Rectal smooth muscle tissue (tissue), 1 donor: Measurements from ENCODE around the gene BCHE.
"Not testable (repeated sequence)": the region's sequence is repeated elsewhere in the genome, so short reads cannot be mapped to it uniquely, and the experiment has no call there.

ENCODE experiments used
- H3K27ac ChIP-seq: one replicate; pipeline ENCODE4 v1.7.0; 2013; ENCODE audit warnings: low read depth, low read length, inconsistent platforms
- H3K27me3 ChIP-seq: one replicate; pipeline ENCODE4 v1.7.0; 2013; ENCODE audit warnings: low read length; ENCODE audit not compliant: control insufficient read depth, insufficient read depth
- H3K36me3 ChIP-seq: one replicate; pipeline ENCODE4 v1.7.0; 2013; ENCODE audit warnings: low read length; ENCODE audit not compliant: control insufficient read depth, insufficient read depth
- H3K4me1 ChIP-seq: one replicate; pipeline ENCODE4 v1.7.0; 2013; ENCODE audit warnings: low read length; ENCODE audit not compliant: control insufficient read depth, insufficient read depth
- H3K4me3 ChIP-seq: one replicate; pipeline ENCODE4 v1.7.0; 2013; ENCODE audit warnings: low read length
- H3K9ac ChIP-seq: one replicate; pipeline ENCODE4 v1.7.0; 2013; ENCODE audit warnings: low read length

BCHE gene

GRCh38 chr3:165807937-165808336, 29.3 kb downstream of the BCHE start:
- not testable (repeated sequence) for H3K36me3 ChIP-seq, H3K9ac ChIP-seq, H3K4me3 ChIP-seq, H3K27me3 ChIP-seq, H3K27ac ChIP-seq, H3K4me1 ChIP-seq

GRCh38 chr3:165805946-165806561, 31.2 kb downstream of the BCHE start:
- Histone ChIP-seq H3K36me3 (no peaks in the 10 kb centered on the region), H3K27me3 (no peaks in the 10 kb centered on the region), H3K4me3 (peak overlapping the region; percentile 29), H3K4me1 (peaks cover 2% of the 10 kb centered on the region), H3K9ac (no peak overlapping the region), H3K27ac (peak overlapping the region; percentile 67)

GRCh38 chr3:165803471-165803870, 33.8 kb downstream of the BCHE start:
- Histone ChIP-seq H3K36me3 (no peaks in the 10 kb centered on the region), H3K4me1 (peaks cover 2% of the 10 kb centered on the region), H3K27ac (no peak overlapping the region), H3K4me3 (no peak overlapping the region), H3K9ac (no peak overlapping the region), H3K27me3 (no peaks in the 10 kb centered on the region)

- Histone ChIP-seq H3K27ac (no peak overlapping the region), H3K4me3 (no peak overlapping the region)
Observed at GRCh38 chr3:165800970-165801369, 36.3 kb downstream of the BCHE start.

GRCh38 chr3:165799026-165799425, 38.2 kb downstream of the BCHE start:
- H3K4me3 ChIP-seq = no peak overlapping the region
- H3K4me1 ChIP-seq = peaks cover 3% of the 10 kb centered on the region
- no peaks in the 10 kb centered on the region for H3K36me3 ChIP-seq
- H3K9ac ChIP-seq = no peak overlapping the region
- H3K27ac ChIP-seq = no peak overlapping the region
- H3K27me3 ChIP-seq = no peaks in the 10 kb centered on the region

More at GRCh38 chr3:165800970-165801369, 36.3 kb downstream of the BCHE start:
- Histone ChIP-seq H3K9ac (no peak overlapping the region), H3K27me3 (no peaks in the 10 kb centered on the region), H3K4me1 (peaks cover 5% of the 10 kb centered on the region), H3K36me3 (no peaks in the 10 kb centered on the region)

- Histone ChIP-seq H3K9ac (no peak overlapping the region), H3K27ac (no peak overlapping the region), H3K4me1 (peaks cover 3% of the 10 kb centered on the region), H3K36me3 (no peaks in the 10 kb centered on the region), H3K27me3 (no peaks in the 10 kb centered on the region), H3K4me3 (no peak overlapping the region)
Observed at GRCh38 chr3:165797551-165797950, 39.7 kb downstream of the BCHE start.

GRCh38 chr3:165796701-165797100, 40.5 kb downstream of the BCHE start:
- Histone ChIP-seq H3K27me3 (no peaks in the 10 kb centered on the region), H3K4me1 (peaks cover 3% of the 10 kb centered on the region), H3K27ac (no peak overlapping the region), H3K36me3 (no peaks in the 10 kb centered on the region), H3K9ac (no peak overlapping the region), H3K4me3 (no peak overlapping the region)

- Histone ChIP-seq H3K27me3 (no peaks in the 10 kb centered on the region), H3K9ac (no peak overlapping the region), H3K4me1 (no peaks in the 10 kb centered on the region), H3K4me3 (no peak overlapping the region), H3K36me3 (no peaks in the 10 kb centered on the region), H3K27ac (no peak overlapping the region)
Observed at GRCh38 chr3:165788531-165788930, 48.7 kb downstream of the BCHE start.

- Histone ChIP-seq H3K36me3 (no peaks in the 10 kb centered on the region), H3K27ac (no peak overlapping the region), H3K9ac (no peak overlapping the region), H3K27me3 (no peaks in the 10 kb centered on the region), H3K4me3 (no peak overlapping the region), H3K4me1 (no peaks in the 10 kb centered on the region)
Observed at GRCh38 chr3:165786013-165786412, 51.2 kb downstream of the BCHE start.

- H3K36me3 ChIP-seq = no peaks in the 10 kb centered on the region
- no peaks in the 10 kb centered on the region for H3K27me3 ChIP-seq
- no peak overlapping the region for H3K9ac ChIP-seq
- no peak overlapping the region for H3K27ac ChIP-seq
- H3K4me3 ChIP-seq = no peak overlapping the region
- H3K4me1 ChIP-seq = no peaks in the 10 kb centered on the region
Observed at GRCh38 chr3:165784337-165784736, 52.9 kb downstream of the BCHE start.

- Histone ChIP-seq H3K36me3 (no peaks in the 10 kb centered on the region), H3K9ac (no peak overlapping the region), H3K27me3 (no peaks in the 10 kb centered on the region), H3K4me1 (no peaks in the 10 kb centered on the region), H3K27ac (no peak overlapping the region), H3K4me3 (no peak overlapping the region)
Observed at GRCh38 chr3:165783383-165783782, 53.8 kb downstream of the BCHE start.

GRCh38 chr3:165778891-165779290, 58.3 kb downstream of the BCHE start:
- no peaks in the 10 kb centered on the region for H3K4me1 ChIP-seq
- H3K4me3 ChIP-seq = no peak overlapping the region
- H3K9ac ChIP-seq = no peak overlapping the region
- H3K36me3 ChIP-seq = no peaks in the 10 kb centered on the region
- H3K27me3 ChIP-seq = no peaks in the 10 kb centered on the region
- H3K27ac ChIP-seq = no peak overlapping the region

GRCh38 chr3:165778456-165778855, 58.8 kb downstream of the BCHE start:
- no peak overlapping the region for H3K4me3 ChIP-seq
- no peaks in the 10 kb centered on the region for H3K27me3 ChIP-seq
- H3K36me3 ChIP-seq = no peaks in the 10 kb centered on the region
- H3K4me1 ChIP-seq = no peaks in the 10 kb centered on the region
- H3K27ac ChIP-seq = no peak overlapping the region
- no peak overlapping the region for H3K9ac ChIP-seq
